ENCODE results near the gene C5orf47. TPM values are rescaled to one million over a fixed set of nuclear protein-coding genes. Genes with fewer than 3 reads are reported as not detected.

The C5orf47 gene
- total and polyA plus RNA-seq, 4 donors = 0.08 TPM; not detected in 3

GRCh38 chr5:173972925-173973615 is 15.9 kb upstream of the C5orf47 start:
- Histone ChIP-seq H3K4me1 (ENCODE audit: control insufficient read depth in 4 of 4, insufficient read depth in 4 of 4, low read length in 3 of 4) (peaks cover 4 to 15% (median 10%) of the 10 kb centered on the region in 4 donors), H3K9ac (ENCODE audit: low read depth in 1 of 2, low read length in 2 of 2) (peak overlapping the region; percentile 56 to 59), H3K9me3 (ENCODE audit: control insufficient read depth in 4 of 4, low read length in 3 of 4) (no peaks in the 10 kb centered on the region), H3K27ac (ENCODE audit: low read depth in 1 of 2, low read length in 2 of 2) (peak overlapping the region; percentile 4 to 17), H3K27me3 (ENCODE audit: control insufficient read depth in 4 of 4, insufficient read depth in 4 of 4, low read length in 3 of 4) (no peaks in the 10 kb centered on the region), H3K36me3 (ENCODE audit: control insufficient read depth in 4 of 4, insufficient read depth in 3 of 4, low read depth in 1 of 4, low read length in 3 of 4) (no peaks in the 10 kb centered on the region), H3K4me3 (ENCODE audit: low read depth in 1 of 3, low read length in 3 of 3) (peak overlapping the region; percentile 49 to 66 (median 53))
- DNase-seq (ENCODE audit: low spot score) = peak; percentile 83
- TF ChIP-seq ZBTB33 (IDR thresholded peaks at IDR 0.05) = no peak
- TF ChIP-seq TAF1 (conservative IDR thresholded peaks at IDR 0.05) = no peak
- no peak for TF ChIP-seq FOXA1 (IDR thresholded peaks at IDR 0.05)
- peak; percentile 21 for TF ChIP-seq MAX (IDR thresholded peaks at IDR 0.05)
- peak; percentile 48 for TF ChIP-seq YY1 (IDR thresholded peaks at IDR 0.05)
- peak; percentile 95 to 97 for TF ChIP-seq RAD21 (IDR thresholded peaks at IDR 0.05)
- peak; percentile 95 for TF ChIP-seq CTCF (IDR thresholded peaks at IDR 0.05; ENCODE audit: low read depth, low read length, missing input control)
- 8% methylated on average over 30 of the region's 30 CpGs for WGBS

- Histone ChIP-seq H3K27me3 (ENCODE audit: control insufficient read depth in 4 of 4, insufficient read depth in 4 of 4, low read length in 3 of 4) (no peaks in the 10 kb centered on the region), H3K27ac (ENCODE audit: low read depth in 1 of 2, low read length in 2 of 2) (peak overlapping the region in 1 of 2 donors; percentile 17), H3K9ac (ENCODE audit: low read depth in 1 of 2, low read length in 2 of 2) (peak overlapping the region; percentile 56 to 59), H3K4me1 (ENCODE audit: control insufficient read depth in 4 of 4, insufficient read depth in 4 of 4, low read length in 3 of 4) (peaks cover 4 to 15% (median 10%) of the 10 kb centered on the region in 4 donors), H3K9me3 (ENCODE audit: control insufficient read depth in 4 of 4, low read length in 3 of 4) (no peaks in the 10 kb centered on the region), H3K36me3 (ENCODE audit: control insufficient read depth in 4 of 4, insufficient read depth in 3 of 4, low read depth in 1 of 4, low read length in 3 of 4) (no peaks in the 10 kb centered on the region), H3K4me3 (ENCODE audit: low read depth in 1 of 3, low read length in 3 of 3) (peak overlapping the region; percentile 49 to 66 (median 53))
- TF ChIP-seq REST (IDR thresholded peaks at IDR 0.05) (no peak), HNF4A (conservative IDR thresholded peaks at IDR 0.05) (peak in 1 of 2 donors; percentile 2)
- 11% methylated on average over 13 of the region's 13 CpGs for WGBS
- DNase-seq (ENCODE audit: low spot score) = no peak
Observed at GRCh38 chr5:173973616-173973969, 15.4 kb upstream of the C5orf47 start.

Measured in liver (tissue), 9 donors.